Cardiac muscle cell (in vitro differentiated cells and primary cell): ENCODE results near the gene IL17RE. TPM values are rescaled to one million over a fixed set of nuclear protein-coding genes. Genes with fewer than 3 reads are reported as not detected.

Experiments
- DNase-seq, 2 donors: peaks; one replicate each; pipeline versions ENCODE4 v3.0.0 to v3.0.0-alpha.2; 2010 to 2017; ENCODE audit warnings: low read depth in 1 of 2, low spot score in 1 of 2
- H3K27ac ChIP-seq: fragments of 200-600 bp; sonication (generic); 2 replicates; pipeline ENCODE4 v1.5.1; 2016
- H3K27me3 ChIP-seq: fragments of 200-600 bp; sonication (generic); 2 replicates; pipeline ENCODE4 v1.6.0; 2016; ENCODE audit warnings: control low read depth
- H3K36me3 ChIP-seq: fragments of 200-600 bp; sonication (generic); 2 replicates; pipeline ENCODE4 v1.5.1; 2016; ENCODE audit warnings: control low read depth
- H3K4me1 ChIP-seq: fragments of 200-600 bp; sonication (generic); 2 replicates; pipeline ENCODE4 v1.8.1; 2017; ENCODE audit warnings: low read depth, mild to moderate bottlenecking, mixed run types
- H3K4me3 ChIP-seq: fragments of 200-600 bp; sonication (generic); 2 replicates; pipeline ENCODE4 v1.5.1; 2016; ENCODE audit warnings: mild to moderate bottlenecking
- H3K9me3 ChIP-seq: fragments of 200-600 bp; sonication (generic); 2 replicates; pipeline ENCODE4 v1.5.1; 2017; ENCODE audit warnings: low read depth, mild to moderate bottlenecking, control low read depth
- polyA plus RNA-seq: library from polyadenylated mRNA; unstranded; fragments of >200 nt; fragmentation: Nextera tagmentation; extraction: Ambion mirVana; gene quantifications from 2 replicates; pipeline ENCODE4 v1.2.1, GENCODE V29; 2016
- total RNA-seq: library from RNA; depleted of rRNA; stranded (reverse); fragments of >200 nt; gene quantifications from 2 replicates; pipeline ENCODE4 v1.2.3, GENCODE V29; 2016
- TF ChIP-seq, protein P1 (sequence below): IDR thresholded peaks from 2 replicates; pipeline ENCODE4 v1.5.1; 2012; ENCODE audit warnings: low read depth, mild to moderate bottlenecking, low read length

The IL17RE gene
- total and polyA plus RNA-seq, 2 experiments from 2014 or later = 1.2 to 1.3 TPM

DNA sequence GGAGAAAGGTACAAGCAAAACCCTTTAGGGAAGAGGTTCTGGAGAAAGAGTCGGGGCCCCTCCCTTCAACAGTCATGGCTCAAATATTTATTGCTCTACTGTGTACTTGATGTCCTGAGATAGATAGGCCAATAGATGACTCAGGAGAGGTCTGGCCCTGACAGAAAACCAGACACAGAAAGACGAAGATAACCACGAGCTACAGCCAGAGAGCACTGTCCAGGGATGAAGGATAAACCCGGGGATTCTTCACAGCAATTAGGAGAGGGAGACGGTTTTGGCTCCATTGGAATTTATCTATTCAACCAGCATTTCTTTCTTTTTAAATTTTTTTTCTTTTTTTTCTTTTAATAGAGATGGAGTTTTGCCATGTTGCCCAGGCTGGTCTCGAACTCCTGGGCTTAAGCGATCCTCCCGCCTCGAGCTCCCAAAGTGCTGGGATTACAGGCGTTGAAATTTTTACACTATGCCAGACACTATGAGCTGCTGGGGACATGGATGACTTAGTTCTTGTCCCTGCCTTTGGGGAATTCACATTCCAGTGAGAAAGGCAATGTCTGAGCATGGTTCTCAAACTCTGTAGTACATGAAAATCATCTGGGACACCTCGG is 18.0 kb upstream of the IL17RE start:
- Histone ChIP-seq H3K4me3 (no peak overlapping the region), H3K27ac (no peak overlapping the region), H3K9me3 (no peaks in the 10 kb centered on the region), H3K36me3 (no peaks in the 10 kb centered on the region), H3K27me3 (no peaks in the 10 kb centered on the region), H3K4me1 (no peaks in the 10 kb centered on the region)
- TF ChIP-seq, protein P1, sequence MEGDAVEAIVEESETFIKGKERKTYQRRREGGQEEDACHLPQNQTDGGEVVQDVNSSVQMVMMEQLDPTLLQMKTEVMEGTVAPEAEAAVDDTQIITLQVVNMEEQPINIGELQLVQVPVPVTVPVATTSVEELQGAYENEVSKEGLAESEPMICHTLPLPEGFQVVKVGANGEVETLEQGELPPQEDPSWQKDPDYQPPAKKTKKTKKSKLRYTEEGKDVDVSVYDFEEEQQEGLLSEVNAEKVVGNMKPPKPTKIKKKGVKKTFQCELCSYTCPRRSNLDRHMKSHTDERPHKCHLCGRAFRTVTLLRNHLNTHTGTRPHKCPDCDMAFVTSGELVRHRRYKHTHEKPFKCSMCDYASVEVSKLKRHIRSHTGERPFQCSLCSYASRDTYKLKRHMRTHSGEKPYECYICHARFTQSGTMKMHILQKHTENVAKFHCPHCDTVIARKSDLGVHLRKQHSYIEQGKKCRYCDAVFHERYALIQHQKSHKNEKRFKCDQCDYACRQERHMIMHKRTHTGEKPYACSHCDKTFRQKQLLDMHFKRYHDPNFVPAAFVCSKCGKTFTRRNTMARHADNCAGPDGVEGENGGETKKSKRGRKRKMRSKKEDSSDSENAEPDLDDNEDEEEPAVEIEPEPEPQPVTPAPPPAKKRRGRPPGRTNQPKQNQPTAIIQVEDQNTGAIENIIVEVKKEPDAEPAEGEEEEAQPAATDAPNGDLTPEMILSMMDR = no peak
- peak in 1 of 2 donors; percentile 79 for DNase-seq

DNA sequence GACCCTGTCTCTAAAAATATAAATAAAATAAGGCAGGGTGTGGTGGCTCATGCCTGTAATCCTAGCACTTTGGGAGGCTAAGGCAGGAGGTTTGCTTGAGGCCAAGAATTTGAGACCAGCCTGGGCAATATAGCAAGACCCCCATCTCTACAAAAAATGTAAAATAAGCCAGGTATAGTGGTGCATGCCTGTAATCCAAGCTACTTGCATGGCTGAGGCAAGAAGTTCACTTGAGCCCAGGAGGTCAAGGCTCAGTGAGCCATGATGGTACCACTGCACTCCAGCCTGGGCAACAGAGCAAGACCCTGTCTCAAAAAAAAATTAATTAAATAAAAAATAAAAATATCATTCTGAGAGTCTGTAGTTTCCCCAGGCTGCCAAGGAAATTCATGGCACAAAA is 16.3 kb upstream of the IL17RE start:
- no peak for DNase-seq
- Histone ChIP-seq H3K9me3 (no peaks in the 10 kb centered on the region), H3K27ac (no peak overlapping the region), H3K4me1 (peaks cover 3% of the 10 kb centered on the region), H3K36me3 (no peaks in the 10 kb centered on the region), H3K27me3 (no peaks in the 10 kb centered on the region), H3K4me3 (no peak overlapping the region)
- TF ChIP-seq, protein P1 = no peak

DNA sequence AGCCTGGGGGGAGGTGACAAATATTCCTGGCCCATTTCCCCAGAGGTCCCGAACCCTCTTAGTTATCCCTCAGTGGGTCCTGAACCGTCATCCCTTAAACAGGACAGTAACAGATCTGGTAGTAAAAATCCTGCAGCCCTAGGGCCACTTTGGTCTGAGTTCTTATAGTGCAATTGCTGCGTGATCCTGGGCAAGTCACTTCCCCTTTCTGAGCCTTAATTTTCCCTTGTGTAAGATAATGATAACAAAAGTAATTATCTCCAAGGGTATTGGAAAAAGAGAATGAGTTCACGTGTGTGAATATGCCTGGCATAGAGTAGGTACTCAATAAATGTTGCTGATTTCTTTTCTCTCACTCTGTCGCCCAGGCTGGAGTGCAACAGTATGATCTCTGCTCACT is 15.2 kb upstream of the IL17RE start:
- Histone ChIP-seq H3K27me3 (no peaks in the 10 kb centered on the region), H3K4me1 (peaks cover 6% of the 10 kb centered on the region), H3K4me3 (no peak overlapping the region), H3K9me3 (no peaks in the 10 kb centered on the region), H3K36me3 (no peaks in the 10 kb centered on the region), H3K27ac (no peak overlapping the region)
- no peak for DNase-seq
- TF ChIP-seq, protein P1 = no peak

DNA sequence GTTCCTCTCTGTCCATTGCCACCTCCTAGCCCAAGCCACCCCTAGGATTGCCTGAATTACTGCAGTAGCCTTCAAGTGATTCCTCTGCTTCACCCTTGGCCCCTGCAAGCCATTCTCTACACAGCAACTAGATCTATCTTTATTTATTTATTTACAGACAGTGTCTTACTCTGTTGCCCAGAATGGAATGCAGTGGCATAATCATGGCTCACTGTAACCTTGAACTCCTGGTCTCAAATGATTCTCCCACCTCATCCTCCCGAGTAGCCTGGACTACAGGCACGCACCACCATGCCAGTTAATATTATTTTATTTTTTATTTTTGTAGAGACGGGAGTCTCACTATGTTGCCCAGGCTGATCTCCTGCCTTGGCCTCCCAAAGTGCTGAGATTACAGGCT is 14.1 kb upstream of the IL17RE start:
- H3K36me3 ChIP-seq = no peaks in the 10 kb centered on the region
- no peak overlapping the region for H3K27ac ChIP-seq
- no peaks in the 10 kb centered on the region for H3K9me3 ChIP-seq
- peaks cover 6% of the 10 kb centered on the region for H3K4me1 ChIP-seq
- no peak overlapping the region for H3K4me3 ChIP-seq
- no peak for DNase-seq
- TF ChIP-seq, protein P1 = no peak
- no peaks in the 10 kb centered on the region for H3K27me3 ChIP-seq

DNA sequence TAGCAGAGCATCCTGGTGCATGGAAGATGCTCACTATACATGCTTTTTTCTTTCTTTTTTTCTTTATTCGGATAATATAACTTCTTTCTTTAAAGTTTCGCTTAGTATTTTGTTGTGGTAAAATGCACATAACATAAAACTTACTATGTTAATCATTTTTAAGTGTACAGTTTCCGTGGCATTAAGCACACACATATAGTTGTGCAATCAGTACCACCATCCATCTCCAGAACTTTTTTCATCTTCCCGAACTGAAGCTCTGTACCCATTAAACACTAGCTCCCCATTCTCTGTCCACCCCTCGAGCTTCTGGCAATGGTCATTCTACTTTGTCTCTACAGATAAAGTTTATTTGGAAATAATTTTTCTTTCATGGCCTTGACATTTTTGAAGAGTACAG is 13.2 kb upstream of the IL17RE start:
- H3K27me3 ChIP-seq = no peaks in the 10 kb centered on the region
- no peak overlapping the region for H3K4me3 ChIP-seq
- TF ChIP-seq, protein P1 = no peak
- no peaks in the 10 kb centered on the region for H3K9me3 ChIP-seq
- H3K36me3 ChIP-seq = no peaks in the 10 kb centered on the region
- DNase-seq = no peak
- peaks cover 6% of the 10 kb centered on the region for H3K4me1 ChIP-seq
- H3K27ac ChIP-seq = no peak overlapping the region
